OCI-LY7 (cell line): Measurements from ENCODE around the gene CHRNA4. TPM values are rescaled to one million over a fixed set of nuclear protein-coding genes. Genes with fewer than 3 reads are reported as not detected.

ENCODE experiments used
- BruUV-seq: library from RNA; stranded (reverse); fragments of 400-500 nt; replicated peaks from 2 replicates; lab custom pipeline; 2021; lab: Mats Ljungman, UMichigan
- CTCF ChIA-PET: fragments of 300-600 bp; sonication (Branson Sonifier 250); formaldehyde crosslinking; loops from one replicate; lab custom pipeline; 2022; ENCODE audit warnings: antibody characterized with exemption; ENCODE audit not compliant: unreplicated experiment; lab: Charles Lee
- POLR2A ChIA-PET: fragments of 300-600 bp; sonication (Branson Sonifier 250); formaldehyde crosslinking; loops from one replicate; lab custom pipeline; 2022; ENCODE audit warnings: antibody characterized with exemption; lab: Charles Lee
- DNase-seq: peaks from one replicate; pipeline ENCODE4 v3.0.0-alpha.2; 2015; ENCODE audit warnings: low spot score
- H2AFZ ChIP-seq: fragments of 200-600 bp; sonication (generic), shearing (Covaris generic); 2 replicates; pipeline ENCODE4 v1.6.1; 2014; ENCODE audit warnings: mild to moderate bottlenecking, antibody characterized with exemption, low read length, moderate library complexity
- H3K27ac ChIP-seq: fragments of 200-600 bp; sonication (generic); 2 replicates; pipeline ENCODE4 v1.5.1; 2014; ENCODE audit warnings: mixed run types, low read depth, mild to moderate bottlenecking, moderate library complexity, low read length, inconsistent platforms; ENCODE audit not compliant: poor library complexity, severe bottlenecking
- H3K36me3 ChIP-seq: fragments of 200-600 bp; sonication (generic); 2 replicates; pipeline ENCODE4 v1.6.1; 2014; ENCODE audit warnings: mild to moderate bottlenecking, antibody characterized with exemption, low read length, moderate library complexity, mixed read lengths; ENCODE audit not compliant: insufficient read depth
- H3K4me1 ChIP-seq: fragments of 200-600 bp; sonication (generic); 2 replicates; pipeline ENCODE4 v1.5.1; 2014; ENCODE audit warnings: mild to moderate bottlenecking, low read length; ENCODE audit not compliant: insufficient read depth, poor library complexity, severe bottlenecking
- H3K4me2 ChIP-seq: fragments of 200-600 bp; sonication (generic); 2 replicates; pipeline ENCODE4 v1.6.1; 2014; ENCODE audit warnings: mild to moderate bottlenecking, low read length
- H3K4me3 ChIP-seq: fragments of 200-600 bp; sonication (generic); 2 replicates; pipeline ENCODE4 v1.5.1; 2014; ENCODE audit warnings: mild to moderate bottlenecking, low read depth, low read length; ENCODE audit not compliant: poor library complexity, severe bottlenecking
- H3K79me2 ChIP-seq: fragments of 200-600 bp; sonication (generic); 2 replicates; pipeline ENCODE4 v1.6.1; 2016; ENCODE audit warnings: low read depth, mild to moderate bottlenecking, low read length, moderate library complexity, mixed read lengths; ENCODE audit not compliant: insufficient read depth
- H3K9me2 ChIP-seq: fragments of 200-600 bp; sonication (generic); 2 replicates; pipeline ENCODE4 v1.6.1; 2016; ENCODE audit warnings: mild to moderate bottlenecking, low read length, mixed read lengths; ENCODE audit not compliant: insufficient read depth
- H3K9me3 ChIP-seq: fragments of 200-600 bp; sonication (generic); 2 replicates; pipeline ENCODE4 v1.6.1; 2014; ENCODE audit warnings: mild to moderate bottlenecking, mixed run types, low read length, mixed read lengths
- H4K20me1 ChIP-seq: fragments of 200-600 bp; sonication (generic); 2 replicates; pipeline ENCODE4 v1.6.1; 2014; ENCODE audit warnings: mild to moderate bottlenecking, antibody characterized with exemption, low read length, moderate library complexity, mixed read lengths; ENCODE audit not compliant: insufficient read depth
- EZH2phosphoT487 ChIP-seq: fragments of 200-600 bp; sonication (generic); IDR thresholded peaks from 2 replicates; pipeline ENCODE4 v1.6.1; 2018; ENCODE audit warnings: low read depth, borderline replicate concordance, mild to moderate bottlenecking, mixed run types, antibody characterized with exemption, low read length, moderate library complexity, mixed read lengths
- intact Hi-C: fragments of 100-400 bp; cut with micrococcal nuclease; formaldehyde crosslinking; loops from one replicate; pipeline ENCODE4 v1.10.0; 2022; ENCODE audit not compliant: unreplicated experiment
- total RNA-seq, 2 experiments: library from RNA; depleted of rRNA in 1 of 2; stranded (reverse); fragments of >200 nt in 1 of 2; shearing (Covaris generic) in 1 of 2; gene quantifications; 2 replicates each; pipeline ENCODE4 v1.2.3, GENCODE V29; 2014 to 2022
- TF ChIP-seq, protein P1 (sequence below): fragments of 200-600 bp; sonication (generic); conservative IDR thresholded peaks from 2 replicates; pipeline ENCODE4 v1.5.1; 2014; ENCODE audit warnings: mild to moderate bottlenecking, antibody characterized with exemption, low read length, moderate library complexity, mixed read lengths

The CHRNA4 gene
- total RNA-seq, 2 experiments from 2014 or later = not detected

DNA sequence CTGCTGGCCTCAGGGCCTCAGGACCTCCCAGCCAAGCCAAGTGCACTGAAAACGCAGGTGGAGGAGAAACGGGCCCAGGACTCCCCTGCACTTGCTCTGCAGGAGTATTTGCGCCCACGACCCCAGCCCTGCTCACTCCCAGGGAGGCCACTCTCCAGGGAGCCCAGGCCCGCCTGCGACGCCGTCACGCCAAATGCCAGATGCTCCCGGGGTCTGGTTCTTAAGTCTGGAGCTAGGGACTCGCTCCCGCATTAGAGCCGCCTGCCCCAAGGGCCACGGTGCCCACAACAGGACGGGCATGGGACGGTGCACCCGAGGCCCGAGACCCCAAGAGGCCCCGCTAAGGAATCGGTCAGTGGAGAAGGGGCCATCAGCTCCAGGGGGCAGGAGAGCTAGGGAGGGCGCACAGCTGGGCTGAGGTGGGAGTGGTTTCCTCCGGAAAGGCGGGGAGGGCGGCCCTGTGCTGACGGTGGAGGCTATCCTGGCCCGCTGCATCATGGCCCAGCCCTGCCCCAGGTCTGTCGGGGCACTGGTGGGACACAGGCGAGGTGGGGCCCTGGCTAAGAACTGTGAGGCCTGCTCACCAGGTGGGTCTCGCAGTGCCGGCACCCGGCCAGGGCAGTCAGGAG, 44.1 kb upstream of the CHRNA4 start:
- ChIA-PET CTCF (no interaction called here), POLR2A (no interaction called here)
- no peaks in the 10 kb centered on the region for H3K79me2 ChIP-seq
- intact Hi-C loops = no loop called here
- H3K27ac ChIP-seq = no peak overlapping the region
- no peaks in the 10 kb centered on the region for H3K9me2 ChIP-seq
- no peaks in the 10 kb centered on the region for H3K4me1 ChIP-seq
- TF ChIP-seq, protein P1, sequence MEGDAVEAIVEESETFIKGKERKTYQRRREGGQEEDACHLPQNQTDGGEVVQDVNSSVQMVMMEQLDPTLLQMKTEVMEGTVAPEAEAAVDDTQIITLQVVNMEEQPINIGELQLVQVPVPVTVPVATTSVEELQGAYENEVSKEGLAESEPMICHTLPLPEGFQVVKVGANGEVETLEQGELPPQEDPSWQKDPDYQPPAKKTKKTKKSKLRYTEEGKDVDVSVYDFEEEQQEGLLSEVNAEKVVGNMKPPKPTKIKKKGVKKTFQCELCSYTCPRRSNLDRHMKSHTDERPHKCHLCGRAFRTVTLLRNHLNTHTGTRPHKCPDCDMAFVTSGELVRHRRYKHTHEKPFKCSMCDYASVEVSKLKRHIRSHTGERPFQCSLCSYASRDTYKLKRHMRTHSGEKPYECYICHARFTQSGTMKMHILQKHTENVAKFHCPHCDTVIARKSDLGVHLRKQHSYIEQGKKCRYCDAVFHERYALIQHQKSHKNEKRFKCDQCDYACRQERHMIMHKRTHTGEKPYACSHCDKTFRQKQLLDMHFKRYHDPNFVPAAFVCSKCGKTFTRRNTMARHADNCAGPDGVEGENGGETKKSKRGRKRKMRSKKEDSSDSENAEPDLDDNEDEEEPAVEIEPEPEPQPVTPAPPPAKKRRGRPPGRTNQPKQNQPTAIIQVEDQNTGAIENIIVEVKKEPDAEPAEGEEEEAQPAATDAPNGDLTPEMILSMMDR = no peak
- no peak for TF ChIP-seq EZH2phosphoT487
- H3K9me3 ChIP-seq = no peaks in the 10 kb centered on the region
- no peak for DNase-seq
- no peak overlapping the region for H2AFZ ChIP-seq
- H3K36me3 ChIP-seq = no peaks in the 10 kb centered on the region
- H3K4me3 ChIP-seq = no peak overlapping the region
- no TSS peak for BruUV-seq
- H4K20me1 ChIP-seq = no peaks in the 10 kb centered on the region
- H3K4me2 ChIP-seq = no peak overlapping the region

- Histone ChIP-seq H3K9me2 (no peaks in the 10 kb centered on the region), H3K27ac (no peak overlapping the region), H3K9me3 (no peaks in the 10 kb centered on the region), H2AFZ (no peak overlapping the region), H3K79me2 (no peaks in the 10 kb centered on the region), H3K36me3 (no peaks in the 10 kb centered on the region), H3K4me2 (no peak overlapping the region), H3K4me3 (no peak overlapping the region), H4K20me1 (no peaks in the 10 kb centered on the region), H3K4me1 (no peaks in the 10 kb centered on the region)
- ChIA-PET POLR2A (no interaction called here), CTCF (no interaction called here)
- intact Hi-C loops = no loop called here
- TF ChIP-seq, protein P1 = no peak
- no peak for TF ChIP-seq EZH2phosphoT487
- no TSS peak for BruUV-seq
- DNase-seq = no peak
These were observed 43.3 kb upstream of the CHRNA4 start for GRCh38 chr20:63404129-63405085.
